Stomach (tissue), 4 donors: ENCODE results near the gene NFS1.

Experiments
- EP300 ChIP-seq: sonication (generic); formaldehyde crosslinking; IDR thresholded peaks from one replicate; pipeline ENCODE4 v1.6.1; 2017; ENCODE audit warnings: antibody characterized with exemption
- TF ChIP-seq, protein P1 (sequence below), 7 experiments: fragments of 450-650 bp in 4 of 7; fragments of 200-600 bp in 3 of 7; sonication (generic) in 3 of 7; IDR thresholded peaks; one replicate each; pipeline ENCODE4 v1.5.1; 2016 to 2019; ENCODE audit warnings: antibody characterized with exemption in 7 of 7, control low read depth in 2 of 7, mild to moderate bottlenecking in 1 of 7

DNA sequence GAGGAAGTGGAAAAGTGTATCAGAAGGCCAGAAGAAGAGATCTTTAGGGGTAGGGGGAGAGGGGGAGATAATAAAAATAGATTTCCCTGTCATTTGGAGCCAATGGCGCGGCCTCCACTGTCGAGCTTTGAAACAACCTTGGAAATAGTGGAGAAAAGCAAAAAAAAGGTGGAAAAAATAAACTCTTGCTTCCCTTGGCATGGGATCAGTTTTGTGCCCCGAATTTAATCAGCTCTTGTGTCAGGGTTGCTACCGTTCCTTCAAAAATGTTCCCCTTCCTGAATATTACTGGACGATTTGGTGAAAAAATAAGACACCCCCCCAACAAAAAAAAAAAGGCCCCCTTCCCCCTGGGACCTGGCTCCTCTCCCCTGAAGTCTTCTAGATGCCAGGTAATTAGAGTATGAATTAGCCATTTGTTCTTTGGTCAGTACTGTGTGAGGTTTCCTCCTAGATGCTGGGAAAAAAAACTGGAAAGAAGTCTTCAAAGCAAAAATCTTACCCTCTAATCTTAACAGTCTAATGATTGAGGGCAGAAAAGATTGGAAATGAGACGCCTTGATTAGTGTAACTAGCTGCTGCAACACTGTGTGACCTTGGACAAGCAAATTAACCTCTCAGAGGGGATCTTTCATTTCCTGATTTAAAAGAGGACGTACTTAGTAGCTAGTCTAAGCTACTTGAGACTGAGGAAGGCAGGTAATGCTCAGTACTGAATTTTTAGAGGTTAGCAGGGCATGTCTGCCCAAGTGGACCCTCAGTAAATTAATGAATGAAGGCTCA, 43.8 kb upstream of the NFS1 start:
- TF ChIP-seq, protein P1, sequence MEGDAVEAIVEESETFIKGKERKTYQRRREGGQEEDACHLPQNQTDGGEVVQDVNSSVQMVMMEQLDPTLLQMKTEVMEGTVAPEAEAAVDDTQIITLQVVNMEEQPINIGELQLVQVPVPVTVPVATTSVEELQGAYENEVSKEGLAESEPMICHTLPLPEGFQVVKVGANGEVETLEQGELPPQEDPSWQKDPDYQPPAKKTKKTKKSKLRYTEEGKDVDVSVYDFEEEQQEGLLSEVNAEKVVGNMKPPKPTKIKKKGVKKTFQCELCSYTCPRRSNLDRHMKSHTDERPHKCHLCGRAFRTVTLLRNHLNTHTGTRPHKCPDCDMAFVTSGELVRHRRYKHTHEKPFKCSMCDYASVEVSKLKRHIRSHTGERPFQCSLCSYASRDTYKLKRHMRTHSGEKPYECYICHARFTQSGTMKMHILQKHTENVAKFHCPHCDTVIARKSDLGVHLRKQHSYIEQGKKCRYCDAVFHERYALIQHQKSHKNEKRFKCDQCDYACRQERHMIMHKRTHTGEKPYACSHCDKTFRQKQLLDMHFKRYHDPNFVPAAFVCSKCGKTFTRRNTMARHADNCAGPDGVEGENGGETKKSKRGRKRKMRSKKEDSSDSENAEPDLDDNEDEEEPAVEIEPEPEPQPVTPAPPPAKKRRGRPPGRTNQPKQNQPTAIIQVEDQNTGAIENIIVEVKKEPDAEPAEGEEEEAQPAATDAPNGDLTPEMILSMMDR (IDR thresholded peaks at IDR 0.05), result peak in 1 of 7 experiments; percentile 7
- TF ChIP-seq EP300, result no peak
